Measurements from ENCODE around the gene HDAC4.

The HDAC4 gene

DNA sequence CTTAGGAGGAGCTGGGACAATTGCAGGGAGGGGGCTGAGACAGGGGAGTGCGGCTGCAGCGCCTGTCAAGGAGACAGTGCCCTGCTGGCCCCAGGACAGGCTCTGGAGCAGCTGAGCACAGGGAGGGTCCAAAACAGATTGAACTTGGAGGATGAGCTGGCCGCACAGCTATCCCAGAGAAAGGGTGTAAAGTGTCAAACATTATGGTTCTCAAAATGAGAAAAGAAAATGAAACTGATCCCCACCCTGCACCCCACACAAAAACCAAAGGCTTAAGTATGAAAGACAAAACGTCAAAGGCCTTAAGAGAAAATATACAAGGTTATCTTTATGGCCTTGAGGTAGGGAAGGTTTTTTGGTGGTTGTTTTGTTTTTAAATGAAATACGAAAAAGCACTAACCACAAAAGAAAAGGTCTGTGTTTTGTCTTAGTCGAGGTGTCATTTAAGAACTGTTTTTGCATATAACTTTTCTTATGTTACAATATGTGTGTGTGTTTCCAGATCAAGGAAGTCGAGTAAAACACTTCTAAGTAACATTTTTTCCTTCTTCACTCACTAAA lies 111.8 kb downstream of the HDAC4 start:
- peaks cover 49% of the 10 kb centered on the region; the same call in 1 of the 2 replicates for H3K79me2 ChIP-seq (ENCODE audit: insufficient read depth, low read length)
- H2AFZ ChIP-seq (ENCODE audit: low read length), result no peak overlapping the region
- no peaks in the 10 kb centered on the region for H4K20me1 ChIP-seq (ENCODE audit: insufficient read depth, low read length, poor library complexity, severe bottlenecking)
- H3K9me2 ChIP-seq (replicated peaks; ENCODE audit: low read depth, low read length), result no peaks in the 10 kb centered on the region
- H3K9ac ChIP-seq (ENCODE audit: low read depth, low read length, poor library complexity, severe bottlenecking), result peak overlapping the region; percentile 47
- H3K27me3 ChIP-seq (ENCODE audit: insufficient read depth, low read length, poor library complexity, severe bottlenecking), result no peaks in the 10 kb centered on the region
- H3K4me2 ChIP-seq (ENCODE audit: low read depth, low read length, poor library complexity, severe bottlenecking), result peak overlapping the region; percentile 43
- no peaks in the 10 kb centered on the region for H3K36me3 ChIP-seq (ENCODE audit: insufficient read depth, low read length)
- TF ChIP-seq, protein P1, sequence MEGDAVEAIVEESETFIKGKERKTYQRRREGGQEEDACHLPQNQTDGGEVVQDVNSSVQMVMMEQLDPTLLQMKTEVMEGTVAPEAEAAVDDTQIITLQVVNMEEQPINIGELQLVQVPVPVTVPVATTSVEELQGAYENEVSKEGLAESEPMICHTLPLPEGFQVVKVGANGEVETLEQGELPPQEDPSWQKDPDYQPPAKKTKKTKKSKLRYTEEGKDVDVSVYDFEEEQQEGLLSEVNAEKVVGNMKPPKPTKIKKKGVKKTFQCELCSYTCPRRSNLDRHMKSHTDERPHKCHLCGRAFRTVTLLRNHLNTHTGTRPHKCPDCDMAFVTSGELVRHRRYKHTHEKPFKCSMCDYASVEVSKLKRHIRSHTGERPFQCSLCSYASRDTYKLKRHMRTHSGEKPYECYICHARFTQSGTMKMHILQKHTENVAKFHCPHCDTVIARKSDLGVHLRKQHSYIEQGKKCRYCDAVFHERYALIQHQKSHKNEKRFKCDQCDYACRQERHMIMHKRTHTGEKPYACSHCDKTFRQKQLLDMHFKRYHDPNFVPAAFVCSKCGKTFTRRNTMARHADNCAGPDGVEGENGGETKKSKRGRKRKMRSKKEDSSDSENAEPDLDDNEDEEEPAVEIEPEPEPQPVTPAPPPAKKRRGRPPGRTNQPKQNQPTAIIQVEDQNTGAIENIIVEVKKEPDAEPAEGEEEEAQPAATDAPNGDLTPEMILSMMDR (conservative IDR thresholded peaks at IDR 0.05; ENCODE audit: low read length), result no peak
- TF ChIP-seq EZH2phosphoT487 (IDR thresholded peaks at IDR 0.05; ENCODE audit: borderline replicate concordance), result no peak
- peak overlapping the region; percentile 4 for H3K4me3 ChIP-seq (ENCODE audit: low read length, poor library complexity, severe bottlenecking)
- no peaks in the 10 kb centered on the region for H3K9me3 ChIP-seq (ENCODE audit: insufficient read depth, low read depth, low read length)
- no peaks in the 10 kb centered on the region for H3F3A ChIP-seq (ENCODE audit: low read depth)
- peaks cover 34% of the 10 kb centered on the region for H3K4me1 ChIP-seq (ENCODE audit: insufficient read depth, low read length, poor library complexity, severe bottlenecking)

DNA sequence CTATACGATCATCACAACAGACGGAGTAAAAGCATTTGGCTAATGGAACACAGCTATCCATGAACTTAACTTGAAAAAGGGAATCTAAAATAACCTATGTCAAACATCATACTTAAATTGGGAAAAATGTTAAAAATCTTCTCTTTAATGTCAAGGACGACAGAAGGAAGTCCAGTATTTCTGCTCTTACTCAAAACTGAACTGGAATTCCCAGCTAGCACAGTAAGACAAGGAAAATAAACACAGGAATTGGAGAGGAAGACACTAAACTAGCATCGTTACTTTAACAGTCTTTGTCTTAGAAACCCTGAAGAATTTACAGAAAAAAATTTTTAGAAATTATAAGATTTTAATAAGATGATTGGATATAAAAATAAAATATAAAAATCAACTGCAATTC lies 112.6 kb downstream of the HDAC4 start:
- no peaks in the 10 kb centered on the region for H3K9me3 ChIP-seq (ENCODE audit: insufficient read depth, low read depth, low read length)
- no peaks in the 10 kb centered on the region for H3K9me2 ChIP-seq (replicated peaks; ENCODE audit: low read depth, low read length)
- no peaks in the 10 kb centered on the region for H3F3A ChIP-seq (ENCODE audit: low read depth)
- H3K9ac ChIP-seq (ENCODE audit: low read depth, low read length, poor library complexity, severe bottlenecking), result no peak overlapping the region
- H4K20me1 ChIP-seq (ENCODE audit: insufficient read depth, low read length, poor library complexity, severe bottlenecking), result no peaks in the 10 kb centered on the region
- H3K27me3 ChIP-seq (ENCODE audit: insufficient read depth, low read length, poor library complexity, severe bottlenecking), result no peaks in the 10 kb centered on the region
- H2AFZ ChIP-seq (ENCODE audit: low read length), result no peak overlapping the region
- H3K4me3 ChIP-seq (ENCODE audit: low read length, poor library complexity, severe bottlenecking), result no peak overlapping the region
- H3K79me2 ChIP-seq (ENCODE audit: insufficient read depth, low read length), result peaks cover 49% of the 10 kb centered on the region; the same call in 1 of the 2 replicates
- TF ChIP-seq, protein P1 (conservative IDR thresholded peaks at IDR 0.05; ENCODE audit: low read length), result no peak
- TF ChIP-seq EZH2phosphoT487 (IDR thresholded peaks at IDR 0.05; ENCODE audit: borderline replicate concordance), result no peak
- H3K4me1 ChIP-seq (ENCODE audit: insufficient read depth, low read length, poor library complexity, severe bottlenecking), result peaks cover 34% of the 10 kb centered on the region
- H3K4me2 ChIP-seq (ENCODE audit: low read depth, low read length, poor library complexity, severe bottlenecking), result no peak overlapping the region
- no peaks in the 10 kb centered on the region for H3K36me3 ChIP-seq (ENCODE audit: insufficient read depth, low read length)

DNA sequence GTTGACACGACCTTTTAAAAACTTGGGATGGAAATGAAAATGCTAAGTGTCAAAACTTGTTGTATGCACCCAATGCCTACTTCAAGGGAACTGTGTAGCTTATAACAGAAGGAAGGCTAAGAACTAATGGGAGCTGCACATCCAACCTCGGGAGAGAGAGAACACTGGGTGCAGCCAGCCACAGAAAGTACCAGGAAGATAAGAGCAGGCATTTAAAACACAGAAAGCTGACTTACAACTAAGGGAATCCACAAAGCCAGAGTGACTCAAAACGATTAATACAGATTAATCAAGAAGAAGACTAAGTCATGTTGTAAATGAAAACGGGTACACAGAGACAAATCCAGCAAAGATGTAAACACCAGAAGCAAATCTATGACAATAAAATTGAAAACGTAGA lies 113.4 kb downstream of the HDAC4 start:
- H4K20me1 ChIP-seq (ENCODE audit: insufficient read depth, low read length, poor library complexity, severe bottlenecking), result no peaks in the 10 kb centered on the region
- no peak overlapping the region for H3K9ac ChIP-seq (ENCODE audit: low read depth, low read length, poor library complexity, severe bottlenecking)
- H3K4me1 ChIP-seq (ENCODE audit: insufficient read depth, low read length, poor library complexity, severe bottlenecking), result peaks cover 34% of the 10 kb centered on the region
- H3K36me3 ChIP-seq (ENCODE audit: insufficient read depth, low read length), result no peaks in the 10 kb centered on the region
- H3K9me2 ChIP-seq (replicated peaks; ENCODE audit: low read depth, low read length), result no peaks in the 10 kb centered on the region
- no peaks in the 10 kb centered on the region for H3K27me3 ChIP-seq (ENCODE audit: insufficient read depth, low read length, poor library complexity, severe bottlenecking)
- TF ChIP-seq EZH2phosphoT487 (IDR thresholded peaks at IDR 0.05; ENCODE audit: borderline replicate concordance), result no peak
- TF ChIP-seq, protein P1 (conservative IDR thresholded peaks at IDR 0.05; ENCODE audit: low read length), result no peak
- H3F3A ChIP-seq (ENCODE audit: low read depth), result no peaks in the 10 kb centered on the region
- no peaks in the 10 kb centered on the region for H3K9me3 ChIP-seq (ENCODE audit: insufficient read depth, low read depth, low read length)
- H3K4me2 ChIP-seq (ENCODE audit: low read depth, low read length, poor library complexity, severe bottlenecking), result no peak overlapping the region
- no peak overlapping the region for H2AFZ ChIP-seq (ENCODE audit: low read length)
- H3K4me3 ChIP-seq (ENCODE audit: low read length, poor library complexity, severe bottlenecking), result no peak overlapping the region
- H3K79me2 ChIP-seq (ENCODE audit: insufficient read depth, low read length), result peaks cover 50% of the 10 kb centered on the region; the same call in 1 of the 2 replicates

Measured in Loucy (cell line).